ENCODE results near the gene MYPN. TPM values are rescaled to one million over a fixed set of nuclear protein-coding genes. Genes with fewer than 3 reads are reported as not detected.

The MYPN gene
- total RNA-seq, 1 experiment from 2014 or later, result not detected

- CTCF ChIA-PET, result no interaction called here
- TF ChIP-seq CTCF (IDR thresholded peaks at IDR 0.05; ENCODE audit: insufficient read depth in 1 of 2, low read depth in 1 of 2, low read length in 1 of 2, severe bottlenecking in 1 of 2, unreplicated experiment in 1 of 2), result no peak
Observed at GRCh38 chr10:68110027-68110426, 739 bp downstream of the MYPN start.

GRCh38 chr10:68111584-68111983 is 2.3 kb downstream of the MYPN start:
- no peaks in the 10 kb centered on the region for H3K36me3 Mint-ChIP-seq (ENCODE audit: insufficient read depth, unreplicated experiment)
- peaks cover 12% of the 10 kb centered on the region for H3K4me1 Mint-ChIP-seq (ENCODE audit: low read depth, unreplicated experiment)
- Histone ChIP-seq H3K9me3 (no peaks in the 10 kb centered on the region), H3K27me3 (replicated peaks; ENCODE audit: control insufficient read depth, insufficient read depth, low read length) (no peaks in the 10 kb centered on the region), H3K4me1 (peaks cover 8% of the 10 kb centered on the region), H3K4me3 (ENCODE audit: low read depth, low read length) (no peak overlapping the region), H3K36me3 (ENCODE audit: control insufficient read depth, insufficient read depth, low read length) (no peaks in the 10 kb centered on the region)
- H3K4me3 Mint-ChIP-seq (ENCODE audit: unreplicated experiment), result no peak overlapping the region
- TF ChIP-seq CTCF (IDR thresholded peaks at IDR 0.05; ENCODE audit: insufficient read depth in 1 of 2, low read depth in 1 of 2, low read length in 1 of 2, severe bottlenecking in 1 of 2, unreplicated experiment in 1 of 2), result no peak
- POLR2A ChIA-PET, result no interaction called here
- intact Hi-C loops (cut with micrococcal nuclease; ENCODE audit: unreplicated experiment), result no loop called here
- no peaks in the 10 kb centered on the region for H3K9me3 Mint-ChIP-seq (ENCODE audit: unreplicated experiment)
- no peak overlapping the region for H3K27ac Mint-ChIP-seq (ENCODE audit: unreplicated experiment)
- no TSS peak for BruUV-seq (replicated peaks)
- CTCF ChIA-PET, result no interaction called here
- no peak for DNase-seq
- no peaks in the 10 kb centered on the region for H3K27me3 Mint-ChIP-seq (ENCODE audit: insufficient read depth, unreplicated experiment)

More at GRCh38 chr10:68110027-68110426, 739 bp downstream of the MYPN start:
- Histone ChIP-seq H3K4me3 (ENCODE audit: low read depth, low read length) (no peak overlapping the region), H3K27me3 (replicated peaks; ENCODE audit: control insufficient read depth, insufficient read depth, low read length) (no peaks in the 10 kb centered on the region), H3K4me1 (peaks cover 8% of the 10 kb centered on the region), H3K36me3 (ENCODE audit: control insufficient read depth, insufficient read depth, low read length) (no peaks in the 10 kb centered on the region), H3K9me3 (no peaks in the 10 kb centered on the region)
- H3K36me3 Mint-ChIP-seq (ENCODE audit: insufficient read depth, unreplicated experiment), result no peaks in the 10 kb centered on the region
- BruUV-seq (replicated peaks), result no TSS peak
- DNase-seq, result no peak
- H3K9me3 Mint-ChIP-seq (ENCODE audit: unreplicated experiment), result no peaks in the 10 kb centered on the region
- peaks cover 12% of the 10 kb centered on the region for H3K4me1 Mint-ChIP-seq (ENCODE audit: low read depth, unreplicated experiment)
- no peak overlapping the region for H3K27ac Mint-ChIP-seq (ENCODE audit: unreplicated experiment)
- H3K27me3 Mint-ChIP-seq (ENCODE audit: insufficient read depth, unreplicated experiment), result no peaks in the 10 kb centered on the region
- intact Hi-C loops (cut with micrococcal nuclease; ENCODE audit: unreplicated experiment), result no loop called here
- POLR2A ChIA-PET, result no interaction called here
- no peak overlapping the region for H3K4me3 Mint-ChIP-seq (ENCODE audit: unreplicated experiment)

- H3K27me3 Mint-ChIP-seq (ENCODE audit: insufficient read depth, unreplicated experiment), result no peaks in the 10 kb centered on the region
- no peak for TF ChIP-seq CTCF (IDR thresholded peaks at IDR 0.05; ENCODE audit: insufficient read depth in 1 of 2, low read depth in 1 of 2, low read length in 1 of 2, severe bottlenecking in 1 of 2, unreplicated experiment in 1 of 2)
- DNase-seq, result no peak
- no TSS peak for BruUV-seq (replicated peaks)
- H3K4me3 Mint-ChIP-seq (ENCODE audit: unreplicated experiment), result no peak overlapping the region
- Histone ChIP-seq H3K36me3 (ENCODE audit: control insufficient read depth, insufficient read depth, low read length) (no peaks in the 10 kb centered on the region), H3K4me1 (peaks cover 8% of the 10 kb centered on the region), H3K9me3 (no peaks in the 10 kb centered on the region), H3K27me3 (replicated peaks; ENCODE audit: control insufficient read depth, insufficient read depth, low read length) (no peaks in the 10 kb centered on the region), H3K4me3 (ENCODE audit: low read depth, low read length) (no peak overlapping the region)
- ChIA-PET POLR2A (interaction anchor here (0.6 kb wide), 1 partner anchor 45 kb away, joined by 3 read pairs; no protein-coding TSS in a partner anchor), CTCF (interaction anchor here (0.6 kb wide), 1 partner anchor 44 kb away, joined by 3 read pairs; no protein-coding TSS in a partner anchor)
- H3K36me3 Mint-ChIP-seq (ENCODE audit: insufficient read depth, unreplicated experiment), result no peaks in the 10 kb centered on the region
- intact Hi-C loops (cut with micrococcal nuclease; ENCODE audit: unreplicated experiment), result no loop called here
- H3K9me3 Mint-ChIP-seq (ENCODE audit: unreplicated experiment), result no peaks in the 10 kb centered on the region
- H3K27ac Mint-ChIP-seq (ENCODE audit: unreplicated experiment), result no peak overlapping the region
- H3K4me1 Mint-ChIP-seq (ENCODE audit: low read depth, unreplicated experiment), result peaks cover 12% of the 10 kb centered on the region
Observed at GRCh38 chr10:68112837-68113236, 3.5 kb downstream of the MYPN start.
